Body of pancreas (tissue), 4 donors: Measurements from ENCODE around the gene MED14.

Experiments
- POLR2A ChIP-seq, 3 donors: fragments of 450-650 bp; IDR thresholded peaks; one replicate each; pipeline ENCODE4 v1.6.1; 2016; ENCODE audit warnings: antibody characterized with exemption in 3 of 3, mild to moderate bottlenecking in 2 of 3
- TF ChIP-seq, protein P1 (sequence below), 7 experiments: fragments of 450-650 bp in 4 of 7; fragments of 200-600 bp in 3 of 7; sonication (generic) in 3 of 7; IDR thresholded peaks; one replicate each; pipeline ENCODE4 v1.5.1; 2016 to 2019; ENCODE audit warnings: antibody characterized with exemption in 7 of 7

DNA sequence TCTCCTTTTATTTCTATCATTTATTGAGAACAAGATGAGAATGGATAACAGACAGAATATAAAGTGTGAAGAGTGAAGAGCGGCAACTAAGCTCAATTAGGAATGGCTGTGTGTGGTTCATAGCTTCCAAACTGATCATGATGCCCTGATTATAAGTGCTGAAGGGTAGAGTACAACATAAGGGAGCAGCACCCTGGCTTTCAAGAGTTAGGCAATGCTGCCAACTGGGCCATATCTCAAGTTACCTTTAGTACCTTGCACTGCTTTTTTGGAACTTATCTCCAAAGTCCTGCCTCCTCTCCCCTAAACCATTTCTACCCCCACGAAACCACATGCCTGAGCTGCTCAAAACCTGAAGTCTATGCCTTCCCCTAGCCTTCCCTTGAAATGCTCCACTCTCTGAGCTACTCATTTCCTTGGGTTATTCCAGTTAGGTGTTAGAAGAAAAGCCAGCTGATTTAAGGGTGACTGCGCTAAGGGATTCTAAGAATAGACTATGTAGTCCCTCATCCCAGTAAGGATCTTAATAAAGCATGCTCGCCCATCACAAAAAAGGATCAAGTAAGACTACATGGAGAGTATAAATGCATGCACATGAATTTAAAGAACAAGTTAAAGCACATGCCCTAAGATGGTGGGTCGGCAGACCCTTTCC, 29.6 kb downstream of the MED14 start:
- TF ChIP-seq, protein P1, sequence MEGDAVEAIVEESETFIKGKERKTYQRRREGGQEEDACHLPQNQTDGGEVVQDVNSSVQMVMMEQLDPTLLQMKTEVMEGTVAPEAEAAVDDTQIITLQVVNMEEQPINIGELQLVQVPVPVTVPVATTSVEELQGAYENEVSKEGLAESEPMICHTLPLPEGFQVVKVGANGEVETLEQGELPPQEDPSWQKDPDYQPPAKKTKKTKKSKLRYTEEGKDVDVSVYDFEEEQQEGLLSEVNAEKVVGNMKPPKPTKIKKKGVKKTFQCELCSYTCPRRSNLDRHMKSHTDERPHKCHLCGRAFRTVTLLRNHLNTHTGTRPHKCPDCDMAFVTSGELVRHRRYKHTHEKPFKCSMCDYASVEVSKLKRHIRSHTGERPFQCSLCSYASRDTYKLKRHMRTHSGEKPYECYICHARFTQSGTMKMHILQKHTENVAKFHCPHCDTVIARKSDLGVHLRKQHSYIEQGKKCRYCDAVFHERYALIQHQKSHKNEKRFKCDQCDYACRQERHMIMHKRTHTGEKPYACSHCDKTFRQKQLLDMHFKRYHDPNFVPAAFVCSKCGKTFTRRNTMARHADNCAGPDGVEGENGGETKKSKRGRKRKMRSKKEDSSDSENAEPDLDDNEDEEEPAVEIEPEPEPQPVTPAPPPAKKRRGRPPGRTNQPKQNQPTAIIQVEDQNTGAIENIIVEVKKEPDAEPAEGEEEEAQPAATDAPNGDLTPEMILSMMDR (IDR thresholded peaks at IDR 0.05): no peak
- TF ChIP-seq POLR2A (IDR thresholded peaks at IDR 0.05): no peak
